Glutamatergic neuron (in vitro differentiated cells): Measurements from ENCODE around the gene C1orf232. TPM values are rescaled to one million over a fixed set of nuclear protein-coding genes. Genes with fewer than 3 reads are reported as not detected.

Source experiments
- DNase-seq: peaks from one replicate; pipeline ENCODE4 v3.0.0; 2022
- H3K27ac Mint-ChIP-seq: one replicate; pipeline ENCODE4 v1.8.0; 2020; ENCODE audit warnings: mild to moderate bottlenecking, mixed read lengths, inconsistent platforms; ENCODE audit not compliant: unreplicated experiment
- H3K27me3 Mint-ChIP-seq: one replicate; pipeline ENCODE4 v1.8.0; 2020; ENCODE audit warnings: mild to moderate bottlenecking, moderate library complexity, mixed read lengths, inconsistent platforms; ENCODE audit not compliant: unreplicated experiment
- H3K36me3 Mint-ChIP-seq: one replicate; pipeline ENCODE4 v1.8.0; 2020; ENCODE audit warnings: mild to moderate bottlenecking, mixed read lengths, inconsistent platforms; ENCODE audit not compliant: unreplicated experiment
- H3K4me1 Mint-ChIP-seq: one replicate; pipeline ENCODE4 v1.8.0; 2020; ENCODE audit warnings: mild to moderate bottlenecking, low read depth, mixed read lengths, inconsistent platforms; ENCODE audit not compliant: unreplicated experiment
- H3K4me3 Mint-ChIP-seq: one replicate; pipeline ENCODE4 v1.8.0; 2020; ENCODE audit warnings: mild to moderate bottlenecking, mixed read lengths, inconsistent platforms; ENCODE audit not compliant: unreplicated experiment
- H3K9me3 Mint-ChIP-seq: one replicate; pipeline ENCODE4 v1.8.0; 2020; ENCODE audit warnings: mild to moderate bottlenecking, moderate library complexity, mixed read lengths, inconsistent platforms; ENCODE audit not compliant: unreplicated experiment
- total RNA-seq: library from RNA; stranded (reverse); fragmentation: NEBNext Ultra II Directional; extraction: Animal tissue kit (Norgen Biotek cat#: 25700); gene quantifications from one replicate; pipeline ENCODE4 v1.2.1, GENCODE V29; 2021; ENCODE audit not compliant: unreplicated experiment
- TF ChIP-seq, protein P1 (sequence below): fragments of 200-600 bp; sonication (generic); IDR thresholded peaks from one replicate; pipeline ENCODE4 v1.5.0; 2021; ENCODE audit not compliant: partially characterized antibody, unreplicated experiment

Gene C1orf232
- total RNA-seq, 1 donor from 2014 or later = not detected

DNA sequence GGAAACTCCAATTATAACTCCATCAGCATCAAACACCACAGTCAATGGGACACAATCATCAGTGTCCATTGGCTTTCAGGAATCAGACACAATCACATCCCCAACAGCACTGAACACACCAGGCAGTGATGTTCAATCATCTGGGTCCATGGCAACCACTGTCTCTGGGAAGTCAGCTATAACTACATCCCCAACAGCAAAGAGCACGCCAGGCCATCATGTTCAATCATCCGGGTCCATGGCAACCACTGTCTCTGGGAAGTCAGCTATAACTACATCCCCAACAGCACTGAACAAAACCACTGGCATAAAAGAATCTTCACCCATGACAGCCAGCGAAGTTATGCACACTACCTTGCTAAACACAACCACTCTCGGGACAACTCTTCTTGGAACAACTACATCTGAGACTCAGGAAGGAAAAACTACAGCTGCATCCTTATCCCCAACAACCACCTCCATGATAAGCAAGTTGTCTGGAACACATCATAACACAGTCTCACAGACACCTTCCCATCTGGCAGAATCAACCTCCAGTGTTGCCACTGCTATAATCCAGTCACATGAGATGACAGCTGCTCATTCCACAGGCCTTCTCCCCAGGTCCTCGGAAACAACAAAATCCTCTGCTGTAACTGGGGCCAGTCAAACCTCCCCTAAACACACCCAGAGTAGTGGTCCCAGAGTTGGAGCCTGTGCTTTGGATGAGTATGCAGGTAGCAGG is 41.5 kb upstream of the C1orf232 start:
- no peak for DNase-seq
- TF ChIP-seq, protein P1, sequence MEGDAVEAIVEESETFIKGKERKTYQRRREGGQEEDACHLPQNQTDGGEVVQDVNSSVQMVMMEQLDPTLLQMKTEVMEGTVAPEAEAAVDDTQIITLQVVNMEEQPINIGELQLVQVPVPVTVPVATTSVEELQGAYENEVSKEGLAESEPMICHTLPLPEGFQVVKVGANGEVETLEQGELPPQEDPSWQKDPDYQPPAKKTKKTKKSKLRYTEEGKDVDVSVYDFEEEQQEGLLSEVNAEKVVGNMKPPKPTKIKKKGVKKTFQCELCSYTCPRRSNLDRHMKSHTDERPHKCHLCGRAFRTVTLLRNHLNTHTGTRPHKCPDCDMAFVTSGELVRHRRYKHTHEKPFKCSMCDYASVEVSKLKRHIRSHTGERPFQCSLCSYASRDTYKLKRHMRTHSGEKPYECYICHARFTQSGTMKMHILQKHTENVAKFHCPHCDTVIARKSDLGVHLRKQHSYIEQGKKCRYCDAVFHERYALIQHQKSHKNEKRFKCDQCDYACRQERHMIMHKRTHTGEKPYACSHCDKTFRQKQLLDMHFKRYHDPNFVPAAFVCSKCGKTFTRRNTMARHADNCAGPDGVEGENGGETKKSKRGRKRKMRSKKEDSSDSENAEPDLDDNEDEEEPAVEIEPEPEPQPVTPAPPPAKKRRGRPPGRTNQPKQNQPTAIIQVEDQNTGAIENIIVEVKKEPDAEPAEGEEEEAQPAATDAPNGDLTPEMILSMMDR = no peak
- H3K36me3 Mint-ChIP-seq = no peaks in the 10 kb centered on the region
- no peaks in the 10 kb centered on the region for H3K27me3 Mint-ChIP-seq
- H3K4me1 Mint-ChIP-seq = peaks cover 13% of the 10 kb centered on the region
- no peak overlapping the region for H3K4me3 Mint-ChIP-seq
- H3K9me3 Mint-ChIP-seq = no peaks in the 10 kb centered on the region
- H3K27ac Mint-ChIP-seq = no peak overlapping the region

- Mint-ChIP-seq H3K27ac (peak overlapping the region; percentile 68), H3K9me3 (peaks cover 4% of the 10 kb centered on the region), H3K36me3 (no peaks in the 10 kb centered on the region), H3K4me1 (peaks cover 21% of the 10 kb centered on the region), H3K27me3 (peaks cover 7% of the 10 kb centered on the region), H3K4me3 (peak overlapping the region; percentile 38)
- peak; percentile 62 for DNase-seq
- TF ChIP-seq, protein P1 = no peak
Measured at GRCh38 chr1:26203642-26204318, 35.0 kb upstream of the C1orf232 start.

GRCh38 chr1:26200413-26200812 is 31.6 kb upstream of the C1orf232 start:
- Mint-ChIP-seq H3K36me3 (no peaks in the 10 kb centered on the region), H3K27ac (no peak overlapping the region), H3K27me3 (peaks cover 10% of the 10 kb centered on the region), H3K9me3 (peaks cover 4% of the 10 kb centered on the region), H3K4me3 (no peak overlapping the region), H3K4me1 (peaks cover 19% of the 10 kb centered on the region)
- DNase-seq = no peak
- TF ChIP-seq, protein P1 = no peak

DNA sequence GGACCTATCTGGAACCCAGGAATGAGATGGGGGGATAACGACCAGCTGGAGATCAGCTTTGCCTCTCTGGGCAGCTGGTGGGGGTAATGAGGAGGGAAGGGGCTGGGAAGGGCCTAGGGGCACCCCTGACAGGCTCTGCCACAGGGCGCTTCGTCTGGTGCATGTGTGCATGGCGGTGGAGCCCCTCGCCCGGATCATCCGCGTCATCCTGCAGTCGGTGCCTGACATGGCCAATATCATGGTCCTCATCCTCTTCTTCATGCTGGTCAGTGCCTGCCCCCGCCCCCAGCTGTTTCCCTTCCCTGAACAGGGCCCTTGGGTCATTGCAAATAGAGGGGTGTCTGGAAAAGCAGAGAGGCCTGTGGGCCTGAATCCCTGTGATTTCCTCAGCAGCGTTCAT is 29.1 kb upstream of the C1orf232 start:
- TF ChIP-seq, protein P1 = no peak
- Mint-ChIP-seq H3K27ac (no peak overlapping the region), H3K4me3 (no peak overlapping the region), H3K9me3 (peaks cover 4% of the 10 kb centered on the region), H3K36me3 (no peaks in the 10 kb centered on the region), H3K4me1 (peaks cover 5% of the 10 kb centered on the region), H3K27me3 (peaks cover 7% of the 10 kb centered on the region)
- DNase-seq = no peak

DNA sequence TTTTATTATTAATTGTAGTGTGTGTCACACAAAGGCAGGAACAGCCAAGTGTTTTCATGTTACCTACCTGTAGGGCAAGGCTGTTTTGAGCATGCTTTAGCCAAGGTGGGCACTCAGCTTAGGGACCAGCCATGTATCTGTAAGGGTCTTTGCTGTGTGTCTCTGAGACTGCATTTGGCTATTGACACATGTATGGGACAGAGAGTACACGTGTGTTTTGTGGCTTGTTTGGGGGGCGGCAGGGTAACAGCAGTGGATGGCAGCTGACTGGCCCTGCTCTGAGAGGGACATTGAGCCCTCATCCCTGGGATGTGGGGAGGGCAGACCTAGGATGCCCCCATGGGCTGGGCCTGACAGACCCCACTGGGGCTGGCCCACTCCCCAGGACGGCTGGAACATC is 28.5 kb upstream of the C1orf232 start:
- Mint-ChIP-seq H3K4me1 (peaks cover 5% of the 10 kb centered on the region), H3K27me3 (peaks cover 7% of the 10 kb centered on the region), H3K36me3 (no peaks in the 10 kb centered on the region), H3K9me3 (peaks cover 4% of the 10 kb centered on the region), H3K4me3 (no peak overlapping the region), H3K27ac (no peak overlapping the region)
- no peak for DNase-seq
- TF ChIP-seq, protein P1 = no peak
